Astrocyte (in vitro differentiated cells and primary cell): ENCODE measurements around the gene RNF214. TPM values are rescaled to one million over a fixed set of nuclear protein-coding genes. Genes with fewer than 3 reads are reported as not detected.

Experiments
- DNase-seq: peaks from one replicate; pipeline ENCODE4 v3.0.0-alpha.2; 2010; ENCODE audit warnings: low read depth
- FAIRE-seq: peaks from 2 replicates; lab custom pipeline; 2011; peaks lifted over from hg19 to GRCh38; lab: Jason Lieb, UNC
- H2AFZ ChIP-seq: 2 replicates; pipeline ENCODE4 v1.6.0; 2012; ENCODE audit warnings: low read depth, low read length, inconsistent platforms
- H3K27ac ChIP-seq: 2 replicates; pipeline ENCODE4 v1.5.1; 2011; ENCODE audit warnings: low read depth, low read length, inconsistent platforms
- H3K27me3 ChIP-seq: 2 replicates; pipeline ENCODE4 v1.6.0; 2011; ENCODE audit warnings: low read length, inconsistent platforms; ENCODE audit not compliant: insufficient read depth
- H3K36me3 ChIP-seq: 2 replicates; pipeline ENCODE4 v1.5.1; 2011; ENCODE audit warnings: low read length, inconsistent platforms; ENCODE audit not compliant: insufficient read depth
- H3K4me1 ChIP-seq: 2 replicates; pipeline ENCODE4 v1.5.1; 2011; ENCODE audit warnings: low read length, inconsistent platforms; ENCODE audit not compliant: insufficient read depth
- H3K4me2 ChIP-seq: 2 replicates; pipeline ENCODE4 v1.6.0; 2012; ENCODE audit warnings: low read length, inconsistent platforms
- H3K4me3 ChIP-seq: 2 replicates; pipeline ENCODE4 v1.5.1; 2011; ENCODE audit warnings: low read depth, mild to moderate bottlenecking, low read length, inconsistent platforms; ENCODE audit not compliant: insufficient read depth
- H3K79me2 ChIP-seq: 2 replicates; pipeline ENCODE4 v1.6.0; 2012; ENCODE audit warnings: mild to moderate bottlenecking, low read length, inconsistent platforms; ENCODE audit not compliant: insufficient read depth
- H3K9ac ChIP-seq: 2 replicates; pipeline ENCODE4 v1.6.0; 2012; ENCODE audit warnings: mild to moderate bottlenecking, low read length, inconsistent platforms
- H3K9me3 ChIP-seq: 2 replicates; pipeline ENCODE4 v1.5.1; 2012; ENCODE audit warnings: low read depth, mild to moderate bottlenecking, low read length, inconsistent platforms; ENCODE audit not compliant: insufficient read depth
- H4K20me1 ChIP-seq: 2 replicates; pipeline ENCODE4 v1.6.0; 2012; ENCODE audit warnings: low read length, inconsistent platforms; ENCODE audit not compliant: insufficient read depth
- H3K27ac Mint-ChIP-seq: one replicate; pipeline ENCODE4 v1.8.0; 2021; ENCODE audit warnings: mild to moderate bottlenecking, mixed read lengths; ENCODE audit not compliant: unreplicated experiment
- H3K27me3 Mint-ChIP-seq: one replicate; pipeline ENCODE4 v1.8.0; 2021; ENCODE audit warnings: low read depth, mixed read lengths; ENCODE audit not compliant: unreplicated experiment
- H3K36me3 Mint-ChIP-seq: one replicate; pipeline ENCODE4 v1.8.0; 2021; ENCODE audit warnings: low read depth, mixed read lengths; ENCODE audit not compliant: unreplicated experiment
- H3K4me1 Mint-ChIP-seq: one replicate; pipeline ENCODE4 v1.8.0; 2021; ENCODE audit warnings: low read depth, mixed read lengths; ENCODE audit not compliant: unreplicated experiment
- H3K4me3 Mint-ChIP-seq: one replicate; pipeline ENCODE4 v1.8.0; 2021; ENCODE audit warnings: mild to moderate bottlenecking, moderate library complexity, mixed read lengths; ENCODE audit not compliant: unreplicated experiment
- H3K9me3 Mint-ChIP-seq: one replicate; pipeline ENCODE4 v1.8.0; 2021; ENCODE audit warnings: mild to moderate bottlenecking, mixed read lengths; ENCODE audit not compliant: unreplicated experiment
- EZH2 ChIP-seq: IDR thresholded peaks from 2 replicates; pipeline ENCODE4 v1.6.1; 2012; ENCODE audit warnings: mild to moderate bottlenecking, low read length, inconsistent platforms; ENCODE audit not compliant: insufficient read depth
- total RNA-seq: library from RNA; stranded (reverse); gene quantifications from 2 replicates; pipeline ENCODE4 v1.2.1, GENCODE V29; 2021
- TF ChIP-seq, protein P1 (sequence below): IDR thresholded peaks from 2 replicates; pipeline ENCODE4 v1.5.1; 2011; ENCODE audit warnings: low read depth, mild to moderate bottlenecking, inconsistent platforms, low read length, moderate library complexity; ENCODE audit not compliant: insufficient read depth

Gene RNF214
- total RNA-seq, 1 donor from 2014 or later = 23.6 TPM

DNA sequence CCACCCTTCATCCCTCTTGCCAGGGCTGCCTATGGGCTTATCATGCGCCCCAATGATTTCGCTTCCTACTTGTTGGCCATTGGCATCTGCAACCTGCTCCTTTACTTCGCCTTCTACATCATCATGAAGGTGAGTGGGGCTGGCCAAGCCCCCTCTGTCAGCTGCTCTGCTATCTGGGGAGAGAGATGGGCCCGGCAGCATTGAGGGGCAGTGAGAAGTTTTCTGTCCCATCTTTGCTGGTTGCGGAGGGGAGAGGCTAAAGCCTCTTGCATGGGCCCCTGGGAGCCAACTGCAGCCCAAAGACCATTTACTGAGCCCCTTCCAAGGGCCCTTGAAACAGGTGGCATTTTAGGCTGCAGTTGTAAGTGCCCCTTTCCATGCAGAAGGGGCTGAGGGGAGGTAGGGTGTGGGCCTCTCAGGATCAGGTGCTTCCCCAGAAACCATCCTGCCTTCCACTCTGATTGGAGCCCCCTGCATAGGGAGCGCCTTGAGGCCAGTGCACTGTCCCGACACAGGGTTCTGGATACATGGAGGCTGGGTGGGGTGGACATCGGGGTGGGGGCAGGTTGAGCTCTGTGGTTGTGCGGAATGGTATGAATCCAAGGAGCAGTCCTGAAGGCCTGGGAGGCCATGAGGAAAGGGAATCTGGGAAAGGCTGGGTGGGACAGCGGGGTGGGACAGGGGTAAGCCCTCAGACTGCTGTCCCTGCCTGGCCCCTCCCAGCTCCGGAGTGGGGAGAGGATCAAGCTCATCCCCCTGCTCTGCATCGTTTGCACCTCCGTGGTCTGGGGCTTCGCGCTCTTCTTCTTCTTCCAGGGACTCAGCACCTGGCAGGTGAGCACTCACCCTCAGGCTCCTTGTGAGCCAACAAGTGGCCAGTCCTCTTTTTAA lies 39.1 kb upstream of the RNF214 start:
- Histone ChIP-seq H3K9me3 (no peaks in the 10 kb centered on the region), H3K27ac (no peak overlapping the region), H3K4me3 (no peak overlapping the region), H3K4me2 (no peak overlapping the region), H4K20me1 (no peaks in the 10 kb centered on the region), H3K4me1 (peaks cover 10% of the 10 kb centered on the region), H3K9ac (no peak overlapping the region), H3K36me3 (peaks cover 17% of the 10 kb centered on the region), H2AFZ (no peak overlapping the region), H3K79me2 (peaks cover 9% of the 10 kb centered on the region), H3K27me3 (no peaks in the 10 kb centered on the region)
- H3K4me3 Mint-ChIP-seq = no peak overlapping the region
- no peak overlapping the region for H3K27ac Mint-ChIP-seq
- H3K27me3 Mint-ChIP-seq = no peaks in the 10 kb centered on the region
- TF ChIP-seq EZH2 = no peak
- TF ChIP-seq, protein P1, sequence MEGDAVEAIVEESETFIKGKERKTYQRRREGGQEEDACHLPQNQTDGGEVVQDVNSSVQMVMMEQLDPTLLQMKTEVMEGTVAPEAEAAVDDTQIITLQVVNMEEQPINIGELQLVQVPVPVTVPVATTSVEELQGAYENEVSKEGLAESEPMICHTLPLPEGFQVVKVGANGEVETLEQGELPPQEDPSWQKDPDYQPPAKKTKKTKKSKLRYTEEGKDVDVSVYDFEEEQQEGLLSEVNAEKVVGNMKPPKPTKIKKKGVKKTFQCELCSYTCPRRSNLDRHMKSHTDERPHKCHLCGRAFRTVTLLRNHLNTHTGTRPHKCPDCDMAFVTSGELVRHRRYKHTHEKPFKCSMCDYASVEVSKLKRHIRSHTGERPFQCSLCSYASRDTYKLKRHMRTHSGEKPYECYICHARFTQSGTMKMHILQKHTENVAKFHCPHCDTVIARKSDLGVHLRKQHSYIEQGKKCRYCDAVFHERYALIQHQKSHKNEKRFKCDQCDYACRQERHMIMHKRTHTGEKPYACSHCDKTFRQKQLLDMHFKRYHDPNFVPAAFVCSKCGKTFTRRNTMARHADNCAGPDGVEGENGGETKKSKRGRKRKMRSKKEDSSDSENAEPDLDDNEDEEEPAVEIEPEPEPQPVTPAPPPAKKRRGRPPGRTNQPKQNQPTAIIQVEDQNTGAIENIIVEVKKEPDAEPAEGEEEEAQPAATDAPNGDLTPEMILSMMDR = no peak
- H3K4me1 Mint-ChIP-seq = peaks cover 11% of the 10 kb centered on the region
- no peak for FAIRE-seq
- H3K9me3 Mint-ChIP-seq = no peaks in the 10 kb centered on the region
- H3K36me3 Mint-ChIP-seq = peaks cover 39% of the 10 kb centered on the region
- DNase-seq = no peak

DNA sequence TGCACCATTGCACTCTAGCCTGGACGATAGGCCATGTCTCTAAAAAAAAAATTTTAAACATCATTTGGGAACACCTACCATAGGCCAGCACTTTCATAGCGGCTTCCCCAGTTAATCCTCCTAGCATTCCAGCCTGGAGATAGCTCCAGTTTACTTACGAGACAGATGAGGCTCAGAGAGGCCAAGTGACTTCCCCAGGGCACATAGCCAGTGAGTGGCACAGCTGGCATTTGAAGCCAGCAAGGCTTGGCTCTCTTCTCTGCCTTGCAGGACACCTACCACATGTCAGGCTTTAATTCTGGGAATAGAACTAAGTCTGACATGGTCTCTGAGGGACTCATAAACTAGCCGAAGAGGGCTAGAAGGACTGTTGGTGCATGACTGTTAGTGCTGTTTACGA lies 38.2 kb upstream of the RNF214 start:
- peaks cover 18% of the 10 kb centered on the region for H3K4me1 Mint-ChIP-seq
- peaks cover 15% of the 10 kb centered on the region for H3K4me1 ChIP-seq
- H3K4me3 ChIP-seq = no peak overlapping the region
- H3K9me3 ChIP-seq = no peaks in the 10 kb centered on the region
- no peak for TF ChIP-seq EZH2
- TF ChIP-seq, protein P1 = no peak
- no peaks in the 10 kb centered on the region for H3K27me3 Mint-ChIP-seq
- no peaks in the 10 kb centered on the region for H4K20me1 ChIP-seq
- H2AFZ ChIP-seq = no peak overlapping the region
- H3K36me3 ChIP-seq = peaks cover 16% of the 10 kb centered on the region
- no peak overlapping the region for H3K9ac ChIP-seq
- H3K79me2 ChIP-seq = peaks cover 18% of the 10 kb centered on the region
- no peak overlapping the region for H3K27ac ChIP-seq
- H3K27ac Mint-ChIP-seq = peak overlapping the region; percentile 53
- no peaks in the 10 kb centered on the region for H3K27me3 ChIP-seq
- peaks cover 36% of the 10 kb centered on the region for H3K36me3 Mint-ChIP-seq
- DNase-seq (no peak), FAIRE-seq (no peak)
- H3K4me3 Mint-ChIP-seq = no peak overlapping the region
- no peak overlapping the region for H3K4me2 ChIP-seq
- no peaks in the 10 kb centered on the region for H3K9me3 Mint-ChIP-seq

DNA sequence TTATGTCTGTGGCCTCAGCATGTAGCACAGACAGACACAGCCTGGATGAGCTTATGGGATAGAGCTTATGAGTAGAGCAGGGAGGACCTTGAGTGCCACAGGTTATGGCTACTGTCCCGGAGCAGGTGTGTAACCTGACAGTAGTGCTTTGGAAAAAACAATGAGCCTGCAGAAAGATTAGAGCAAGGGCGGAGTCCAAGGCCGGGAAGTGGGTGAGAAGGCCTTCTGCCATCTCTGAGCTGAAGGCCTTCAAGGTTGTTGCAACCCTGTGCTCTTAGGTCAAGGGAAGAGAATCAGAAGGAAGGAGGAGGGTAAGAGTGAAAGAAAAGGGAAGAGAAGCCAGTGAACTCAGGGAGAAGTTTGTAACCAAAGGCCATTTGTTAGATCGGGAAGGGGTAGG lies 37.2 kb upstream of the RNF214 start:
- TF ChIP-seq, protein P1 = no peak
- no peak for TF ChIP-seq EZH2
- Histone ChIP-seq H3K4me2 (no peak overlapping the region), H3K9ac (no peak overlapping the region), H3K4me3 (no peak overlapping the region), H3K27me3 (no peaks in the 10 kb centered on the region), H4K20me1 (peaks cover 10% of the 10 kb centered on the region), H3K9me3 (no peaks in the 10 kb centered on the region), H3K79me2 (peaks cover 28% of the 10 kb centered on the region), H3K27ac (no peak overlapping the region), H3K36me3 (peaks cover 7% of the 10 kb centered on the region), H3K4me1 (peaks cover 15% of the 10 kb centered on the region), H2AFZ (no peak overlapping the region)
- H3K9me3 Mint-ChIP-seq = no peaks in the 10 kb centered on the region
- no peaks in the 10 kb centered on the region for H3K27me3 Mint-ChIP-seq
- H3K27ac Mint-ChIP-seq = peak overlapping the region; percentile 48
- peaks cover 20% of the 10 kb centered on the region for H3K4me1 Mint-ChIP-seq
- H3K36me3 Mint-ChIP-seq = peaks cover 36% of the 10 kb centered on the region
- DNase-seq (no peak), FAIRE-seq (no peak)
- H3K4me3 Mint-ChIP-seq = no peak overlapping the region
